GOT3 (cell line): ENCODE data around the gene AHSG.

Experiments used
- DNase-seq: peaks from one replicate; lab custom pipeline; 2025; ENCODE audit warnings: mixed read lengths; lab: John Stamatoyannopoulos, UW

Gene AHSG

DNA sequence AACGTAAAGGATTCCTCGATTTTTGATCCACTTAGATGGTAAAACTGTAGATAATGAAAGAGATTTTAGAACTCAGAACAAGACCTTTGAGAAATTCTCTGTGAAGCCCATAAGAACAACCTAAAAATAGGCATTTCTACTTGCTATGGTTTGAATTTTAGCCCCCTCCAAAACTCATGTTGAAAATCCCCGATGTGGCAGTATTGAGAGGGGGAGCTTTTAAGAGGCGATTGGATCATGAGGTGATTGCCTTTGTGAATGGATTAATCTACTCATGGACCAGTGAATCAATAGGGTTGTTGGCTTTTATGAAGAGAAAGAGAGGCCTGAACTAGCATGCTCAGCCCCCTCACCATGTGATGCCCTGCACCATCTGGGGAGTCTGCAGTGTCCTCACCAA is 20.2 kb upstream of the AHSG start:
- DNase-seq, result no peak

DNA sequence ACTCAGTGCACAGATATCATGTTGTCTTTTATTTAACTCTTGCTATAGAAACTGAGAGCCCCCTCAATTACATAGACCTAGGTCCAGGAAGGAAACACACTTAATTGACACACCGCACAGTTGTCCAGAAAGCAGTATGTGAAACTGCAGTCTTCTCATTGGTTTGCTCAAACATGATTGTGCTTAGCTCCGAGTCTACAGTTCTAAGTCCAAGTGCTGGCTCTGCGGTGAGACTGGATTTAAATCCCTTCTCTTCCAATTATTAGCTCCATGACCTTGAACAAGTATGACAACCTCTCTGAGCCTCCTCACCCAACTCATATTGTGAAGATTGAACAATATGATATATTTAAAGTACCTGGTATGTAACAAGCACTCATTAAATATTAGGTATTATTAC is 19.0 kb upstream of the AHSG start:
- no peak for DNase-seq

DNA sequence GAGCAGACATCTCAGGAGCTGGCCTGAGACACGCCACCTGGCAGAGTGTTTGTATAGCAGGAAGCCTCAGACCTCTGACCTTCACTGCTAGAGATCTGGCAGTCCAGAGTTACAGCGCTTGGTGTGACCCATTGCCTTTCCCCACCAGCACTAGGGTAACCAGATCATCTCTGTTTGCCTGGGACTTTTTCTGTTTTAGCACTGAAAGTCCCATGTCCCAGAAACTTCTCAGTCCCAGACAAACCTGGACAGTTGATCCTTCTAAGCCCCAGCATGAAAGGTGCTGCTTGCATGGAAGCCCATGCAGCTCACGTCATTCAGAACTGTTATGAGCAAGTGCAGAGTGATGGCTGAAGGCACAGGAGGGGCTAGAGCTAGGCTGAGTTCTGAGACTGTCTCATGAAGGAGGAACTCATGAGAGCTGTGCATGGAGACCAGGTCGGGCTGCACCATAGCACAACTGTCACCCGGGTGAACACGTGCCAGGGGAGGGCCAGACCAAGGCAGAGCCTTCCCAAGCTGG is 18.2 kb upstream of the AHSG start:
- DNase-seq, result no peak

DNA sequence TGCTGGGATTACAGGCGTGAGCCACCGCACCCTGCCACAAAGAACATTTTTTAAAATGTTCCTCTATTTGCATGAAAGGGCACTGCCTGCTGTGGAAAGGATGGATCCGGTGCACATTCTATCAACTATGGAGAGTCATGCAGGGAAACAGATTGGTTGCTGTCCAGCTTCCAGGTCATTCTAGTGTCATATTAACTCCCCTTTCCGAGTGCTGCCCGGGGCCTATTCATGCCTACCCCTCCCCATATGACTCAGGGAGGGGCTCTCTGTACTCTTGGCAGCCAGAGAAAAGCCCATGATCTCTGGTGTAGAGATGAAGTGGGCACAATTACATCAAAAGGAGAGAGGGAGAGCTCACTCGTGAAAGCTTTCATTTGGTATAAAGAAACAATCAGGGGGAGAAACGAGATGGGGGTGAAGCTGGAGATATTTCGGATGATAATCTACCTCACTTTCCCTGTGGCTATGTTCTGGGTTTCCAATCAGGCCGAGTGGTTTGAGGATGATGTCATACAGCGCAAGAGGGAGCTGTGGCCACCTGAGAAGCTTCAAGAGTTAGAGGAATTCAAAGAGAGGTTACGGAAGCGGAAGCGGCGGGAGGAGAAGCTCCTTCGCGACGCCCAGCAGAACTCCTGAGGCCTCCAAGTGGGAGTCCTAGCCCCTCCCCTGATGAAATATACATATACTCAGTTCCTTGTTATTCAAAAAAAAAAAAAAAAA is 16.1 kb upstream of the AHSG start:
- no peak for DNase-seq

DNA sequence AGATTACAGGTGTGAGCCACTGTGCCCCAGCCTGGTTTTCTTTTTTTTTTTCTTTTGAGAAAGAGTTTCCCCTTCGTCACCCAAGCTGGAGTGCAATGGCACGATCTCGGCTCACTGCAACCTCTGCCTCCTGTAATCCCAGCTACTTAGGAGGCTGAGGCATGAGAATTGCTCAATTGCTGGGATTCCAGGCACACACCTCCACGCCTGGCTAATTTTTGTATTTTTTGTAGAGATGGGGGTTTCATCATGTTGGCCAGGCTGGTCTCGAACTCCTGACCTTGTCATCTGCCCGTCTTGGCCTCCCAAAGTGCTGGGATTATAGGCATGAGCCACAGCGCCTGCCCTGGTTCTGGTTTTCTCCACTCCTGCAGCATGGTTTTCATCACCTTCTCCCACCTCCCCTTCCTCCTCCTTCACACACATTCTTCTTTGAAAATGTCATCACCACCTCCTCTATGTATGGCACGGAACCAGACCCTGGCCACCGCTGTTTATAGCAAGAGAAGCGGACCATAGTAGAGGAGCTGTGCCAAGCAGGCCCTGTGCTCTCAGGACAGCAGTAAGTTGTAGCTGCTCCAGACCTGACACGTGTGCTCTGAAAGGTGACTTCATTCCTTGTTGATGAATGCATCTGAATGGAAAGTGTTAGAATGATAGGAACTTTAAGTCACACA is 14.6 kb upstream of the AHSG start:
- no peak for DNase-seq

DNA sequence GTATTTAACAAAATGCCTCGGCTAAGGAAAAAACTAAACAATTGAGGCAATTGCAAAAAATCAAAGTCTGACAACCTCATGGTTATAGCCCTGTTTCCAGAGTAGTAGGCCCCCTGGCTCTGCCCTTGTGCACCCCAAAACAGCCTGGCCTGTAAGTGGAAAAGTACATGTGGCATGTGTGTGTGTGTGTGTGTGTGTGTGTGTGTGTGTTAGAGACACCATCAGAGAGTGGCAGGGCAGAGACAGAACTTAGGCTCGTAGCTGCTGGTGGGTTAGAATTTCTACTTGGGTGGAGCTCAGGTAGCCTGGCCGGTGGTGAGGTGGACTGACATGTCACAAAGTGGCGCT is 14.1 kb upstream of the AHSG start:
- DNase-seq, result no peak

DNA sequence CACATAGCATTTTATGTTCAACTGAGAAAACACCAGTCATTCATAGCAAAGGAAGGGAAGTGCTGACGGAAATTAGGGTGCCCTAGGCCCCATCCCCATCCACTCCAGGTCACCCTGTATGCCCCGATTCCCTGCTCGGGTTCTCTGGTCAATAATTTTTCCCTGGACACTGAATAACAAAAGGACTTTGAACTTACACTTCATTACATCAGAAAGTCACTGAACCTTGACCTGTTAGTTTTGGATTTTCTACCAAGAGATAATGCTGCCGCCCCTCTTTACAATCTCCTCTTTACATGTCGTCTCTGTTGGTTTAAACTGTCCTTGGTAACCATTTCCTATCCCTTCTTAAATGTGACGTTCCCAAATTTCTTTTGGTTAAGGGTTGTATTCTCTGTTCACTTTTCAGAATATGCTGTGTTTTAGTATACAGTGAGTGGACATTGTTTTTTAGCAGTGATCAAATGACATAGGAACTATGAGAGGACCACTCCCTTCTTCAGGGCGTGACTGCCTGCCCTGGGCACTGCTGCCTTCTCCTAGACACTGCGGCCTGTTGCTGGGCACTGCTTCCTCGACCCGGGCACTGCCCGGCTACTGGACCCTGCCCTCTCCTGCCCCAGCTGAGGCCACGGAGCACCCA is 13.6 kb upstream of the AHSG start:
- no peak for DNase-seq

DNA sequence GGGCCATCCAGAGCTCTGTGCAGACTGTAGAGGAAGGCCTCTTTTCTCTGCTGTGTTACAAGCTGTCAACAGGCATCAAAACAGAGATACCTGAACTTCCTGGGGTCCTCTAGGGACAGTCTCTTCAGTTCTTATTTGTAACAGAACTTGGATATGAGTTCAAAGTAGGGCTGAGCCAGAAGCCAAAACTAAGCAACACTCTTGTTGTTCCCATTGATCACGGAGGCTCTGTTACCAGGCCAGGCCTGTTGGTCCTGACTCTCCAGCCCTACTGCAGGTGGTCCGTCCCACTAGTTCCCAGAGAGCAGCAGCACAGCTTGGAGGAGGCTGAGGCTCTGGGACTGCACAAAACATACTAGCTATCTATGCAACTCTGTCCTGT is 13.1 kb upstream of the AHSG start:
- DNase-seq, result no peak

DNA sequence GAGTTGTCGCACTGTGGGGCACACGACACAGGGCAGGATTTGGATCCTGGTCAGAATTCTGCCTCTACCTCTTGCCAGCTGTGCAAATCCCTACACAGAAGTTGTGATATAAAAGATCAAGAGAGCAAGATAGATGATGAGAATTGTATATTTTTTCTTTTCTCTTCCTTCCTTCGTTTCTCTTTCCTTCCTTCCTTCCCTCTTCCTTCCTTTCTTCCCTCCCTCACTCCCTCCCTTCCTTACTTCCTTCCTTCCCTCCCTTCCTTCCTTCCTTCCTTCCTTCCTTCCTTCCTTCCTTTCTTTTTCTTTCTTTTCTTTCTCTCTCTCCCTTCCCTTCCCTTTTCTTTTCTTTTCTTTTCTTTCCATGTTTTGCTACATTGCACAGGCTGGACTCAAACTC is 12.0 kb upstream of the AHSG start:
- no peak for DNase-seq

DNA sequence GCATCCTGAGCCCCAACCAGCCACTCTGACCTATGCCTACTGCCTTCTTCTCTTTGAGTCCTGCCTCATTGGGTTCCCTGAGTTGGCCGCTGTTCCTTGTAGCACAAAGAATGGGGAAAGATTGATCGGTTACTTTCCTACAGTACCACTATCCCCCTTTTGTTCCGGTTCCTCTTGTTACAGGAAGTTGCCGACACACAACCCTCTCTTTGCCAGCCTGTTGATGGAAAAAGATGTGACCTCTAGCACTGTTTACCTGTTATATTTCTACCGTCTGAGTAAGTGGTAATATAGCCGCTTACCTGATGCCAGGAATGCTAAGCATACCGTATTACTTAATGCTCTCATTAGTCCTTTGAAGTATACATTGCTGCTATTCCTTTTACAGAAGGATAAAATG is 9.7 kb upstream of the AHSG start:
- DNase-seq, result no peak

DNA sequence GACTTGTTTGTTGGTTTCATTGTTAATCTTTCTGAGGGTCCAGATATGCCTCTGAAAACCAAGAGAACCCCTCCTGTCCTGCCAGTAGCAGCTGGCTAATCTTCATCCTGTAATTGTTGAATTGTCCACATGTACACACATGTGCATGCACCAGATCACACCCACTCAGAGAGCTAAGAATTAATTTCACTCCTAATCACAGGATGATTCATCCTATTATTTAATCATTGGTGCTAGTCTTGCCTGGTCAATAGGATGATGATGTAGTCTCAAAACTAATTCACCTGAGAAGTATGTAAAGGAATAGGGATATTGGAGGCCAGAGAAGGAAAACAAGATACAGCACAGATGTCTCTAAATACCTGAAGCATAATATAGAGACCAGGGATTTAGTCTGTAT is 7.8 kb upstream of the AHSG start:
- no peak for DNase-seq

DNA sequence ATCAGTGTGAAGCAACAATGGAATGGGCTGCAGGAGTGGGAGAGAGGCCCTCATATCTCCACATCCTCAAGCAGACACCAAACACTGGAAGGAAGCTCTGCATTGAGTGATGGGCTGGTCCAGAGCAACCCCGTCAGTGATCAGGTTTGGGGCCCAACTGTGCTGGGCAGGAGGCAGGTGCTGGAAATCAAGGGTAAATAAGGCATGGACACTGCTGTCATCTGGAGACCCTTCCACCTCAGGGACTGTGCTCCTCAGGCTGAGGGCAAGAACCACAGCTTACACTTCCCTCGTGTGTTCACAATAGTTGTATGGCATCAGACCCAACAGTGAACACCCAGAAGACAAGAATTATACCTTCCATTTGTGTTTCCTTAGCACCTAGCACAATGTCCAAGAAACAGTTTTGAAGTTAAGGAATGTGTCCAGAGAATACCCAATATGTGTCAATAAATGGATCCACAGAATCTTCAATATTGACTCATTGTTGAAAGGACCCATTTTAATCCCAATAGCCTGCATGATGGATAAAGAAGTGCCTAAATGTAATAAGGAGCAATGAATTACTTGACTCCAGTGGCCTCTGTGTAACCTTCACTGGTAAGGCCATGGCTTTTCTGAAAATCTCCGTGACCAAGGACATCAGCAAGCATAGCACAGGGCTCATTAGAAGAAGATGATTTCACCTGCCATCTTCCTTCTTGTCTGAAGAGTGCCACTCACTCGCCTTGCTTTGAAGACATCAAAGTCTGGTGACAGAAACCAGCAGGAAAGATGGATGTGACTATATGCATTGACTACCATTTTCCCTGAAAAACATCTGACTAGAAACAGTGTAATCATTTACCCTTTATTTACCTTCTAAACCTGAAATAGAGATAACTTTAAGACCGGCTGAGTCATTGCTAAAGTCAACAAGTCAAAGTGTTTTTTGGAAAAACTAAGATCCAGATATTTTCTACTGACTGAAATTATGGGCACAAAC is 7.0 kb upstream of the AHSG start:
- no peak for DNase-seq

DNA sequence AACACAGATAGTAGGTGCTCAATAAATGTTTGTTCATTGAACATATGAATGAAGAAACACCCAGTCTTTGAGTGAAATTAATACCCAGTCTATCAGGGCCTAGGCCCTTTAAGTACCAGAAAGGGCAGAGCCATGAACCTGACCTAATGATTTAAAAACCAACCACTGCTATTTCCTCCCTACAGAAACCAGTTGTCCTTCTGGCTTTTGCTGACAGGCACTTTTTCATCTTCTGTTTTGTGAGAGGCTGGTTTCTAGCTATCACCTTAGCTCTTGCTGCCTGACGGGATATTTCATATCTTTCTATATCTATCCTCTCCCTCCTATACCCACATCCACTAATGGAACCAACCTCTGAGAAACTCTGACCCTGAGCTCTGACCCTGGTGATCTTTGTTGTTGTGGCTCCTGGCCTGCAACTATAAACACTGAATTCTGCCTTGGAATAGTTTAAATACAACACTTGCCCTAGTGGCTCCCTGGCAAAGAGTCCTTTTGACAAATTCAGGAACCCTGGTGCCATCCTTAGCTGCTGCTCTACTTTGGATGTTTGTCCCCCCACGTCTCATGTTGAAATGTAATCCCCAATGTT is 4.1 kb upstream of the AHSG start:
- no peak for DNase-seq

DNA sequence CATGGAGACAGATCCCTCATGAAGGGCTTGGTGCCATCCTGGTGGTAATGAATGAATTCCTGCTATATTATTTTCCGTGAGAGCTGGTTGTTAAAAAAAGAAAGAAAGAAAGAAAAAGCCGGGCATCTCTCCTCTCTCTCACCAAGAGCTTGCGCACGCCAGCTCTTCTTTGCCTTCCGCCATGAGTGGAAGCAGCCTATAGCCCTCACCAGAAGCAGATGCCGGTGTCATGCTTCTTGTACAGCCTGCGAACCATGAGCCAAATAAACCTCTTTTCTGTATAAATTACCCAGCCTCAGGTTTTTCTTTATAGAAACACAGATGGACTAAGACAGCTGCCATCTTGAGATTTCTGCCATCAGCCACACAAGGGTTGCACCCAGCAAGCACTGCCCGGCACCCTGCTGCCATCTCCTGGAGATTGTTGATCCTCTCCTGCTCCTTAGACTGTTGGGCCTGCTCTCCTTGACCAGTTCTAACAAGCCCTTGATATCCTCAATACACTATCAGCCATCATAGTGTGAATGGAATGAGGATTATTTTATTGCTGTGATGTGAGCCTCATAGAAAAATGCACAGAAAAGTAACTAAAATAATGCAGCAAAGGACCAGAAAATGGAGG is 3.5 kb upstream of the AHSG start:
- DNase-seq, result no peak

DNA sequence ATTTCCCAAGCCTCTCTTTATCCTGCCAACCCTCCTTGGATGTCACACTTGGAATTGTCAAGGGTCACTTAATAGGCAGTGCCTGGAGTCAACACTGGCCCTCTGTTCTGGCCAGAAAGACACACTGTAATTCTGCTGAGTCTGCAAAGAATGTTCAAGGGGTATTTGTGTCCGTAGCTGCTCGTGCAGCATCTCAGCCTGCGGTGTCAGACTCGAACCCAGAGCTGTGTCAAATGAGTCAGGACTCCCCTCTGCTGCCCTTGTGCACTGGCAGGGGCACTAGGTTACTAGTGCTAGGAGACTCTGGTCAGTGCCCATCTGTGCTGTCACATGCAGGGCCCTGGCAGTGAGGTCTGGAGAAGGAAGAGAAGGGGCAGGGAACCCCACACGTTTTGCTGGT is 795 bp upstream of the AHSG start:
- no peak for DNase-seq

DNA sequence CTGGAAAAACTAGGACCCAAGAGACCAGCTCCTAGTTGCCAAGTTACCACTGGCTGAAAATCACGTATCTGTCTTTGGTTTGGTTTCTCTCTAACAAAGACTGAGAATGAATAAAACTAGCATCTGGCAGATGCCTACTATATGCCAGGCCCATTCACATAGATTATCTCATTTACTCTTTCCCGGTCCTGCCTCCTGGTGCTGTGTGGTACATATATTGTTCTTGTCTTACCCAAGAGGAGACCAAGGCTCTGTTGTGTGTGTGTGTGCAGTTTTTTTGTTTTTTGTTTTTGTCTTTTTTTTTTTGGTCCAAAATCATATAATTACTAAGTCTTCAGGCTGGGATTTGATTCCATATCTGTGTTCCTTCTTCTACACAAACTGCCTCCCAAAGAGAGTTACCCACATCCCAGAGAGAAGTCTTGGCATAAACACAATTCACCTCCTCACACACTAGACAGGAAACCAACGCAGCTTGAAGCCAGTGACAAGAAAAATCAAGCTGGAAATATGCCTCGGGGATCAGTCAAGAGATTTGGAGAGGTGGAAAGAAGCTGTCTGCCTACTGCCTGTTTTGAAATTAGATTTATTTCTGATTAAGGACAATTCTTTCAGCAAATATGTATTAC is 891 bp downstream of the AHSG start:
- DNase-seq, result no peak

DNA sequence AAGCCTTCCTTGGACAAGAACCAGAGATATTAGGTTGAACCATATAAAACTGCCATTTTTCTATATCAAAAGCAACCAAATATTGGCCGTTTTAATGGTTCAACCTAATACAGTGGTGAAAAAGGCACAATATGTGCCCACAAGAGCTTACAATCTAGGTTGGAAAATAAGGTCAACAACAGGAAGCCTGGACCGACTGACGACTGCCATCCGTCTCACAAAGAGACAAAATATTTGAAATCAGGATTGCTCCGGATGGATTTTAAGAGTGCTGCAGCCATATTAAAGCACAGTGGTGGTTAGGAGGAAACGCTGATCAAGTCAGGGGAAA is 1.4 kb downstream of the AHSG start:
- DNase-seq, result no peak

DNA sequence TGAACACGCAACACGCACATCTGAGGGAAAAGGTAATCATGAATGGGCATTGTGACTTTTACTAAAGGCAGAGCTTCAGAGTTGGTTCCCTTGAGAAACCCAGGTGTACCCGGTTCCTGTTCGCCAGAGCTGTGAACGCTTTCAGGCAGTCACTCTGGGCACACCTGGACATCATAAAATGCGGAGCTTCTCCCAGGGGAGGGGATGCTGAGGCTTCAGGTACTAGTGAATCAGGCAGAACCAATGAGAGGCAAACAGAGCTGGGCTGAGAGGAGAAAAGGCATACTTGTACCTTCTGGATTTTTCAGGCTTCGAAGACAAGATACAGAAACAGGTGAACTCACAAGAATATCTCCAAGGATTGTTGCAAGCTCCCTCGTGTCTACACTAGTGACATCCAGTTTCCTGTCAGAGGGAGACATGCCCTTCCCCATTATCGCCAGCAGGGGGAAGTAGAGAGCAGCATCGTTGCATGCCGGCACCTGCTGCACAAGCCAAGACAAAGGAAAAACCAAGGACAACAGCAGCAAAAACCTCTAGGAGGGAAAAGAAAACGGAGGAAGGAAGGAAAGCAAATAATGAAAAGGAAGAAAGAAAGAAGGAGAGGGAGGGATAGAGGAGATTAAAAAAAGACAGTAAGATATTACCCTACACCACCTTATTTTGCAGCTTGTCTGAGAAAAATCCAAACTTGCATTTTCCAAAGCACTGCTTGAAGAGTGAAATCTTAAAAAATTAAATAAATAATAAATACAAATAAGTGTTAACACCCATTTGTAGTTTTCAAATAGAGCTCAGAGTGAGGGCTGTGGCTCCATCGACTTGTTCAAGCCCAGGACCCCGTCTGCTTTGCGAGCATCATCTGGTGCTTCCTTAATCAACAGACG is 2.0 kb downstream of the AHSG start:
- DNase-seq, result peak; percentile 28

DNA sequence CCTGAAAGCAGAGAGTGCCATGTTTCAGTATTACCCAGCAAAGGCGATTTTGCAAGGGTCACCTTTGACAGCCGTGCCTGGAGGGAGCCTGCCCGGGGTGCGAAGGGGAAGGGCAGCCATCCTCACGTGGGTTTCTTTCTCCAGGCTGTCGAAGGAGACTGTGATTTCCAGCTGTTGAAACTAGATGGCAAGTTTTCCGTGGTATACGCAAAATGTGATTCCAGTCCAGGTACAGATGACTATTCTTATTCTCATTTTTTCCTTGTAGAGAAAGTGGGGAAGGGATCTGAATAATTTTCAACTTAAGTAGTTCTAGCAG is 3.4 kb downstream of the AHSG start:
- no peak for DNase-seq
